Nephron progenitor cell (in vitro differentiated cells): ENCODE results near the gene NDUFAF5.

ENCODE experiments used
- DNase-seq: peaks from one replicate; pipeline ENCODE4 v3.0.0; 2021
- H3K27ac Mint-ChIP-seq: 2 replicates; pipeline ENCODE4 v1.8.0; 2021; ENCODE audit warnings: mild to moderate bottlenecking, moderate library complexity, mixed read lengths
- H3K27me3 Mint-ChIP-seq: 2 replicates; pipeline ENCODE4 v1.8.0; 2021; ENCODE audit warnings: mild to moderate bottlenecking, low read depth, mixed read lengths; ENCODE audit not compliant: poor library complexity
- H3K36me3 Mint-ChIP-seq: 2 replicates; pipeline ENCODE4 v1.8.0; 2021; ENCODE audit warnings: low read depth, mixed read lengths
- H3K4me1 Mint-ChIP-seq: 2 replicates; pipeline ENCODE4 v1.8.0; 2021; ENCODE audit warnings: mixed read lengths
- H3K4me3 Mint-ChIP-seq: 2 replicates; pipeline ENCODE4 v1.8.0; 2021; ENCODE audit warnings: mild to moderate bottlenecking, moderate library complexity, mixed read lengths
- H3K9me3 Mint-ChIP-seq: 2 replicates; pipeline ENCODE4 v1.8.0; 2021; ENCODE audit warnings: mild to moderate bottlenecking, moderate library complexity, mixed read lengths
- TF ChIP-seq, protein P1 (sequence below): fragments of 200-600 bp; sonication (generic); IDR thresholded peaks from 2 replicates; pipeline ENCODE4 v1.5.0; 2021; ENCODE audit warnings: antibody characterized with exemption

NDUFAF5 gene

GRCh38 chr20:13793001-13793400 lies 8.2 kb downstream of the NDUFAF5 start:
- H3K36me3 Mint-ChIP-seq, result peaks cover 65% of the 10 kb centered on the region
- H3K9me3 Mint-ChIP-seq, result no peaks in the 10 kb centered on the region
- H3K27me3 Mint-ChIP-seq, result no peaks in the 10 kb centered on the region
- TF ChIP-seq, protein P1, sequence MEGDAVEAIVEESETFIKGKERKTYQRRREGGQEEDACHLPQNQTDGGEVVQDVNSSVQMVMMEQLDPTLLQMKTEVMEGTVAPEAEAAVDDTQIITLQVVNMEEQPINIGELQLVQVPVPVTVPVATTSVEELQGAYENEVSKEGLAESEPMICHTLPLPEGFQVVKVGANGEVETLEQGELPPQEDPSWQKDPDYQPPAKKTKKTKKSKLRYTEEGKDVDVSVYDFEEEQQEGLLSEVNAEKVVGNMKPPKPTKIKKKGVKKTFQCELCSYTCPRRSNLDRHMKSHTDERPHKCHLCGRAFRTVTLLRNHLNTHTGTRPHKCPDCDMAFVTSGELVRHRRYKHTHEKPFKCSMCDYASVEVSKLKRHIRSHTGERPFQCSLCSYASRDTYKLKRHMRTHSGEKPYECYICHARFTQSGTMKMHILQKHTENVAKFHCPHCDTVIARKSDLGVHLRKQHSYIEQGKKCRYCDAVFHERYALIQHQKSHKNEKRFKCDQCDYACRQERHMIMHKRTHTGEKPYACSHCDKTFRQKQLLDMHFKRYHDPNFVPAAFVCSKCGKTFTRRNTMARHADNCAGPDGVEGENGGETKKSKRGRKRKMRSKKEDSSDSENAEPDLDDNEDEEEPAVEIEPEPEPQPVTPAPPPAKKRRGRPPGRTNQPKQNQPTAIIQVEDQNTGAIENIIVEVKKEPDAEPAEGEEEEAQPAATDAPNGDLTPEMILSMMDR, result no peak
- no peak for DNase-seq
- no peaks in the 10 kb centered on the region for H3K4me1 Mint-ChIP-seq
- no peak overlapping the region for H3K4me3 Mint-ChIP-seq
- no peak overlapping the region for H3K27ac Mint-ChIP-seq

- Mint-ChIP-seq H3K4me1 (no peaks in the 10 kb centered on the region), H3K27ac (no peak overlapping the region), H3K4me3 (no peak overlapping the region), H3K9me3 (no peaks in the 10 kb centered on the region), H3K27me3 (no peaks in the 10 kb centered on the region), H3K36me3 (peaks cover 74% of the 10 kb centered on the region)
- TF ChIP-seq, protein P1, result no peak
- DNase-seq, result no peak
Observed at GRCh38 chr20:13794667-13795066, 9.8 kb downstream of the NDUFAF5 start.

DNA sequence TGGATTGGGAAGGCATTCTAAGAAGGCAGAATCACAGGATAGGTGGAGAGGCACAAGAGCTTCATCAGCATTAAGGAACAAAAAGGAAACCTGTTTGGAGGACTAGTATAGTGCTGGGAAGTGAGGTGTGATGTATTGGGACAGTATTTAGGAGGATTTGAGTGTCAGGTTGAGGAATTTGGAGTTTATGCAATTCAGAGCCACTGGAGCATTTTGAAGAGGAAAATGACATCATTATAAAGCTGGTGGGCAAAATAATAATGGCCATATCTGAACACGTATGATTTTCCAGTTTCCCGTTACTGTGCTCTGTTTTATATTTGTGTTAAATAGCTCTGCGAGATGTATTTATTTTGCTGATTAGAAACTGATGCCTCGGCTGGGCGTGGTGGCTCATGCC lies 14.2 kb downstream of the NDUFAF5 start:
- Mint-ChIP-seq H3K36me3 (peaks cover 78% of the 10 kb centered on the region), H3K27me3 (no peaks in the 10 kb centered on the region), H3K4me3 (no peak overlapping the region), H3K4me1 (peaks cover 12% of the 10 kb centered on the region), H3K27ac (no peak overlapping the region), H3K9me3 (no peaks in the 10 kb centered on the region)
- TF ChIP-seq, protein P1, result no peak
- DNase-seq, result no peak

- Mint-ChIP-seq H3K4me3 (no peak overlapping the region), H3K9me3 (no peaks in the 10 kb centered on the region), H3K27ac (peak overlapping the region; percentile 8), H3K27me3 (no peaks in the 10 kb centered on the region), H3K4me1 (peaks cover 12% of the 10 kb centered on the region), H3K36me3 (peaks cover 78% of the 10 kb centered on the region)
- DNase-seq, result no peak
- TF ChIP-seq, protein P1, result no peak
Observed at GRCh38 chr20:13799974-13800373, 15.1 kb downstream of the NDUFAF5 start.

DNA sequence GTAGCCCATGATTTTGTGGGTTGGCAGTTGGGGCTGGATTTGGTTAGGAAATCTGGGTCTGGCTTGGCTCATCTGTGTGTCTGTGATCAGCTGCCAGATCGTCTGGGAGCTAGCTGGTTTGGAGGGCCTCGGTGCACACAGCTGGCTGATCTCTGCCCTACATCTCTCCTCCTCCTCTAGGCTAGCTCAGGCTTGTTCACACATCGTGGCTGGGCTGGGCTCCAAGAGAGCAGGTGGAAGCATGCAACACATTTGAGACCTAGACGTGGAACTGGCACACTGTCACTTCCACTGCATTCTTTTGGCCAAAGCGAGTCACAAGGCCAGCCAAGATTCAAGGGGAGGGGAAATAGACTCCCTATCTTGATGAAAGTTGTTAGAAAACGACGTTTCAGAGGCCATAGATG lies 15.9 kb downstream of the NDUFAF5 start:
- no peak for DNase-seq
- Mint-ChIP-seq H3K9me3 (no peaks in the 10 kb centered on the region), H3K27me3 (no peaks in the 10 kb centered on the region), H3K36me3 (peaks cover 72% of the 10 kb centered on the region), H3K4me1 (peaks cover 12% of the 10 kb centered on the region), H3K4me3 (no peak overlapping the region), H3K27ac (no peak overlapping the region)
- TF ChIP-seq, protein P1, result no peak

GRCh38 chr20:13809373-13809772 lies 24.5 kb downstream of the NDUFAF5 start:
- H3K9me3 Mint-ChIP-seq, result no peaks in the 10 kb centered on the region
- H3K27ac Mint-ChIP-seq, result no peak overlapping the region
- no peak for DNase-seq
- TF ChIP-seq, protein P1, result no peak
- no peaks in the 10 kb centered on the region for H3K27me3 Mint-ChIP-seq
- H3K4me3 Mint-ChIP-seq, result no peak overlapping the region
- H3K4me1 Mint-ChIP-seq, result no peaks in the 10 kb centered on the region
- H3K36me3 Mint-ChIP-seq, result peaks cover 28% of the 10 kb centered on the region
